KMS-11 (cell line): Measurements from ENCODE around the gene DTWD1.
"Not testable (repeated sequence)": the region's sequence is repeated elsewhere in the genome, so short reads cannot be mapped to it uniquely, and the experiment has no call there.

Source experiments
- H2AFZ ChIP-seq: fragments of 200-600 bp; sonication (generic); 2 replicates; pipeline ENCODE4 v1.6.1; 2016; ENCODE audit warnings: antibody characterized with exemption, mixed run types, low read depth
- H3K27ac ChIP-seq: fragments of 200-600 bp; sonication (generic); 2 replicates; pipeline ENCODE4 v1.6.1; 2016; ENCODE audit warnings: mild to moderate bottlenecking, mixed run types
- H3K27me3 ChIP-seq: fragments of 200-600 bp; sonication (generic); 2 replicates; pipeline ENCODE4 v1.6.1; 2017; ENCODE audit warnings: mild to moderate bottlenecking, low read depth, mixed run types, moderate library complexity; ENCODE audit not compliant: insufficient read depth
- H3K36me3 ChIP-seq: fragments of 200-600 bp; sonication (generic); 2 replicates; pipeline ENCODE4 v1.6.1; 2017; ENCODE audit warnings: mild to moderate bottlenecking, mixed run types; ENCODE audit not compliant: insufficient read depth
- H3K4me1 ChIP-seq: fragments of 200-600 bp; sonication (generic); 2 replicates; pipeline ENCODE4 v1.6.1; 2016; ENCODE audit warnings: mild to moderate bottlenecking, low read depth, mixed run types; ENCODE audit not compliant: poor library complexity, severe bottlenecking
- H3K4me2 ChIP-seq: fragments of 200-600 bp; sonication (generic); 2 replicates; pipeline ENCODE4 v1.7.0; 2016; ENCODE audit warnings: mild to moderate bottlenecking, mixed run types
- H3K4me3 ChIP-seq: fragments of 200-600 bp; sonication (generic); IDR thresholded peaks from 2 replicates; pipeline ENCODE4 v1.6.1; 2017; ENCODE audit warnings: low read depth, low read length, mixed read lengths; ENCODE audit not compliant: insufficient read depth
- H3K79me2 ChIP-seq: fragments of 200-600 bp; sonication (generic); 2 replicates; pipeline ENCODE4 v1.6.1; 2016; ENCODE audit warnings: low read depth, mixed run types; ENCODE audit not compliant: insufficient read depth
- H3K9ac ChIP-seq: fragments of 200-600 bp; sonication (generic); 2 replicates; pipeline ENCODE4 v1.6.1; 2016; ENCODE audit warnings: mild to moderate bottlenecking, mixed run types
- H4K20me1 ChIP-seq: fragments of 200-600 bp; sonication (generic); 2 replicates; pipeline ENCODE4 v1.6.1; 2016; ENCODE audit warnings: mild to moderate bottlenecking, mixed run types; ENCODE audit not compliant: insufficient read depth
- TF ChIP-seq, protein P1 (sequence below): fragments of 200-600 bp; sonication (generic); conservative IDR thresholded peaks from 2 replicates; pipeline ENCODE4 v1.6.1; 2017; ENCODE audit warnings: low read depth, mild to moderate bottlenecking, antibody characterized with exemption, low read length, moderate library complexity, mixed read lengths

The DTWD1 gene

DNA sequence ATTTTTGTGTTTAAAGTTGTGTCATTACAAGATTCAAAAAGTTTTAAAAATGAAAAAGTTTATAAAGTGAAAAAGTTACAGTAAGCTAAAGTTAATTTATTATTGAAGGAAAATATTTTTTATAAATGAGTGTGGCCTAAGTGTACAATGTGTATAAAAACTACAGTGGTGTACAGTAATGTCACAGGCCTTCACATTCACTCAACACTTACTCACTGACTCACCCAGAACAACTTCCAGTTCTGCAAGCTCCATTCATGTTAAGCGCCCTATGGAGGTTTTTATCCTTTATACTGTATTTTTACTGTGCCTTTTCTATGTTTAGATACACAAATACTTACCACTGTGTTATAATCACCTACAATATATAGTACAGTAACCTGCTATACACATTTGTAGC lies 76.3 kb downstream of the DTWD1 start:
- H3K4me2 ChIP-seq: no peak overlapping the region
- H3K4me1 ChIP-seq: no peaks in the 10 kb centered on the region
- no peak overlapping the region for H3K27ac ChIP-seq
- no peak overlapping the region for H3K9ac ChIP-seq
- no peaks in the 10 kb centered on the region for H3K27me3 ChIP-seq
- TF ChIP-seq, protein P1, sequence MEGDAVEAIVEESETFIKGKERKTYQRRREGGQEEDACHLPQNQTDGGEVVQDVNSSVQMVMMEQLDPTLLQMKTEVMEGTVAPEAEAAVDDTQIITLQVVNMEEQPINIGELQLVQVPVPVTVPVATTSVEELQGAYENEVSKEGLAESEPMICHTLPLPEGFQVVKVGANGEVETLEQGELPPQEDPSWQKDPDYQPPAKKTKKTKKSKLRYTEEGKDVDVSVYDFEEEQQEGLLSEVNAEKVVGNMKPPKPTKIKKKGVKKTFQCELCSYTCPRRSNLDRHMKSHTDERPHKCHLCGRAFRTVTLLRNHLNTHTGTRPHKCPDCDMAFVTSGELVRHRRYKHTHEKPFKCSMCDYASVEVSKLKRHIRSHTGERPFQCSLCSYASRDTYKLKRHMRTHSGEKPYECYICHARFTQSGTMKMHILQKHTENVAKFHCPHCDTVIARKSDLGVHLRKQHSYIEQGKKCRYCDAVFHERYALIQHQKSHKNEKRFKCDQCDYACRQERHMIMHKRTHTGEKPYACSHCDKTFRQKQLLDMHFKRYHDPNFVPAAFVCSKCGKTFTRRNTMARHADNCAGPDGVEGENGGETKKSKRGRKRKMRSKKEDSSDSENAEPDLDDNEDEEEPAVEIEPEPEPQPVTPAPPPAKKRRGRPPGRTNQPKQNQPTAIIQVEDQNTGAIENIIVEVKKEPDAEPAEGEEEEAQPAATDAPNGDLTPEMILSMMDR: no peak
- no peaks in the 10 kb centered on the region for H3K79me2 ChIP-seq
- no peak overlapping the region for H2AFZ ChIP-seq
- no peaks in the 10 kb centered on the region for H3K36me3 ChIP-seq
- no peaks in the 10 kb centered on the region for H4K20me1 ChIP-seq
- H3K4me3 ChIP-seq: no peak overlapping the region

DNA sequence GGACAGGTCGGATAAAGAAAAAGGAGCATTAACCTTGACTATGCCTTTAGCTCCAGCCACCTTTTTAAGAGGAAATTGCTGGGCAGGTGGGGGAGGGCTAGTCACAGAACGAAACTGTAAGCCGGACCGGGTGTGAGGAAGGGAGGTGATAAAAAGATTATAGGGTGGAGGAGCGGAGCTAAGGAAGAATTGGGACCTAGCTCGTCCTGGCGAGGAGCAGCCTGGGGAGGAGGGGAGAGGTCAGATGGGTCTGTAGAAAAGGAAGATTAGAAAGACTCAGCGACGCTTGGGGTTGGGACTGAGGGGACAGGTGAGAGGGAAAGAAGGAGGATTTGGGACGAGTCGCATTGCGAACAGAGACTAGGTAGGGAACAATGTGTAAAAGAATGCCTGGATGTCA lies 82.1 kb downstream of the DTWD1 start:
- not testable (repeated sequence) for H3K4me2 ChIP-seq, H3K4me1 ChIP-seq, H4K20me1 ChIP-seq, H3K9ac ChIP-seq, H2AFZ ChIP-seq, H3K4me3 ChIP-seq, H3K27me3 ChIP-seq, H3K79me2 ChIP-seq, H3K36me3 ChIP-seq, H3K27ac ChIP-seq
